Tibial artery (tissue), 4 donors: ENCODE measurements around the gene KCNQ1.

Experiments
- DNase-seq, 2 donors: peaks; one replicate each; pipeline ENCODE4 v3.0.0-alpha.2; 2019
- H3K27ac ChIP-seq, 2 donors: fragments of 200-600 bp; sonication (generic) in 1 of 2; 1 replicate in 1 of 2; 2 replicates in 1 of 2; pipeline ENCODE4 v1.5.1; 2018 to 2019; ENCODE audit warnings: mild to moderate bottlenecking in 1 of 2
- H3K27me3 ChIP-seq, 2 donors: fragments of 200-600 bp; sonication (generic) in 1 of 2; one replicate each; pipeline versions ENCODE4 v1.5.1 to v1.6.0; 2016 to 2019
- H3K36me3 ChIP-seq, 3 donors: fragments of 200-600 bp; sonication (generic) in 2 of 3; one replicate each; pipeline ENCODE4 v1.5.1; 2016 to 2019; ENCODE audit warnings: mild to moderate bottlenecking in 2 of 3
- H3K4me1 ChIP-seq, 4 donors: fragments of 200-600 bp; sonication (generic) in 2 of 4; 1 replicate in 3 of 4; 2 replicates in 1 of 4; pipeline ENCODE4 v1.5.1; 2016 to 2019
- H3K4me3 ChIP-seq, 2 donors: fragments of 200-600 bp; sonication (generic) in 1 of 2; 1 replicate in 1 of 2; 2 replicates in 1 of 2; pipeline ENCODE4 v1.5.1; 2018 to 2019; ENCODE audit warnings: mild to moderate bottlenecking in 2 of 2
- H3K9me3 ChIP-seq, 3 donors: fragments of 200-600 bp; sonication (generic) in 1 of 3; one replicate each; pipeline ENCODE4 v1.5.1; 2016 to 2019
- intact Hi-C: fragments of 100-400 bp; cut with DNase I; formaldehyde crosslinking; loops from one replicate; pipeline ENCODE4 v1.15.0; 2023; ENCODE audit warnings: low total_unique reads
- TF ChIP-seq, protein P1 (sequence below), 2 experiments: fragments of 200-600 bp in 1 of 2; fragments of 450-650 bp in 1 of 2; IDR thresholded peaks; one replicate each; pipeline ENCODE4 v1.5.1; 2017 to 2019; ENCODE audit warnings: antibody characterized with exemption in 2 of 2, mild to moderate bottlenecking in 1 of 2, moderate library complexity in 1 of 2

KCNQ1 gene

DNA sequence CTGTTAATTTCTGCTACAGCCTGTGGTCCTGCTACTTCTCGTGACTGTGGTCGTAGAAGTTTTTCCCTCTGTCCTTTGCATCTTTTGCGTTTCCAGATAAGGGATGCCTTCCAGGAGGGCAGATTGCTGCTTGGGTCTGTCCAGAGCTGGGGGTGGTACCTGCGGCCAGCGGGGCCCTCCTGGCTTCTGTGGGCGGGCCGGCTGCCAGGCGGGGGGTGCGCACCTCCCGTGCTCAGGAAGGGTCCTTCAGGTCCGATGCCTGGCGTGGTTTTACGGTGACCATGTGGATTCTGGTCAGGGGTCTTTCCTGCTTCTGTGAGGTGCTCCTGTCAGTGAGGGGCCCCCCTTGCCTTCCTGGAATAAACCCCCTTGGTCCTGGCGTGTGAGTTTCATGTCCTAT lies 84.8 kb downstream of the KCNQ1 start:
- Histone ChIP-seq H3K27me3 (peaks cover 0 to 71% of the 10 kb centered on the region in 2 donors), H3K4me3 (no peak overlapping the region), H3K9me3 (no peaks in the 10 kb centered on the region), H3K36me3 (no peaks in the 10 kb centered on the region), H3K27ac (no peak overlapping the region), H3K4me1 (peaks cover 0 to 10% (median 5%) of the 10 kb centered on the region in 4 donors)
- peak in 1 of 2 donors; percentile 62 for DNase-seq
- TF ChIP-seq, protein P1, sequence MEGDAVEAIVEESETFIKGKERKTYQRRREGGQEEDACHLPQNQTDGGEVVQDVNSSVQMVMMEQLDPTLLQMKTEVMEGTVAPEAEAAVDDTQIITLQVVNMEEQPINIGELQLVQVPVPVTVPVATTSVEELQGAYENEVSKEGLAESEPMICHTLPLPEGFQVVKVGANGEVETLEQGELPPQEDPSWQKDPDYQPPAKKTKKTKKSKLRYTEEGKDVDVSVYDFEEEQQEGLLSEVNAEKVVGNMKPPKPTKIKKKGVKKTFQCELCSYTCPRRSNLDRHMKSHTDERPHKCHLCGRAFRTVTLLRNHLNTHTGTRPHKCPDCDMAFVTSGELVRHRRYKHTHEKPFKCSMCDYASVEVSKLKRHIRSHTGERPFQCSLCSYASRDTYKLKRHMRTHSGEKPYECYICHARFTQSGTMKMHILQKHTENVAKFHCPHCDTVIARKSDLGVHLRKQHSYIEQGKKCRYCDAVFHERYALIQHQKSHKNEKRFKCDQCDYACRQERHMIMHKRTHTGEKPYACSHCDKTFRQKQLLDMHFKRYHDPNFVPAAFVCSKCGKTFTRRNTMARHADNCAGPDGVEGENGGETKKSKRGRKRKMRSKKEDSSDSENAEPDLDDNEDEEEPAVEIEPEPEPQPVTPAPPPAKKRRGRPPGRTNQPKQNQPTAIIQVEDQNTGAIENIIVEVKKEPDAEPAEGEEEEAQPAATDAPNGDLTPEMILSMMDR (IDR thresholded peaks at IDR 0.05) = no peak
- intact Hi-C loops = loop anchor here (2.0 to 5.0 kb wide), 2 partner anchors 163 to 251 kb away; no protein-coding TSS in a partner anchor

DNA sequence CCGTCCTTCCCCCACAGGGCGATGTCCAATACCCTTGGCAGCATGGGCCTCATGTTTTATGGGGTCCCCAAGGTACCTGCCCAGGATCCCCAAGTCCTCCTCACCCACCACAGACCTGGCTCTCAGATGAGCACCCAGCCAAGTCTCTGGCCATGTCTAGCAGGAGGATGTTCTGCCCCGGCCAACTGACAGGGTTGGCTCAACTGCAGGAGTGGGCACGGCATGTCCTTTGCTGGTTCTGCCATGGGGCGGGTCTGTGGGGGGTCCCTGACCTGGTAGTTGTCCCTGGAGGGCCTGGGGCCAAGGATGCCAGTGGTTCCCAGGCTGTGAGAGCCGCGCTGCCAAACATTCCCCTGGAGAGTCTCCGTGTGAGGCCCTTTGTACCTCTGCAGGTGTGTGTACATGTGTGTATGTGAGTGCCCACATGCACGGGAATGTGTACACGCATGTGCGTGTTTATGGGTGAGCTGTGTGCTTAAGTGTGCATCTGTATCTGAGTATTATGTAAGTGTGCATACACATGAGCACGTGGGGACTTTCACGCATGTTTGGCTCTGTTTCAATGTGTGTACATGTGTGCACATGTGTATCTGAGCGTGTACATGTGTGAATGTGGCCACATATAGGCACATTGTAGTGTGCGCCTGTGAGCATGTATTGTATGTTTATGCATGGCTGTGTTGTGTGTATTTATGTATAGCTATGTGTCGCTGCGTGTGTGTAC lies 85.5 kb downstream of the KCNQ1 start:
- Histone ChIP-seq H3K4me3 (no peak overlapping the region), H3K36me3 (no peaks in the 10 kb centered on the region), H3K4me1 (peaks cover 0 to 10% (median 5%) of the 10 kb centered on the region in 4 donors), H3K9me3 (no peaks in the 10 kb centered on the region), H3K27me3 (peaks cover 0 to 65% of the 10 kb centered on the region in 2 donors), H3K27ac (no peak overlapping the region)
- TF ChIP-seq, protein P1 (IDR thresholded peaks at IDR 0.05) = no peak
- intact Hi-C loops = loop anchor here (2.0 to 5.0 kb wide), 2 partner anchors 162 to 251 kb away; no protein-coding TSS in a partner anchor
- peak in 1 of 2 donors; percentile 50 for DNase-seq

DNA sequence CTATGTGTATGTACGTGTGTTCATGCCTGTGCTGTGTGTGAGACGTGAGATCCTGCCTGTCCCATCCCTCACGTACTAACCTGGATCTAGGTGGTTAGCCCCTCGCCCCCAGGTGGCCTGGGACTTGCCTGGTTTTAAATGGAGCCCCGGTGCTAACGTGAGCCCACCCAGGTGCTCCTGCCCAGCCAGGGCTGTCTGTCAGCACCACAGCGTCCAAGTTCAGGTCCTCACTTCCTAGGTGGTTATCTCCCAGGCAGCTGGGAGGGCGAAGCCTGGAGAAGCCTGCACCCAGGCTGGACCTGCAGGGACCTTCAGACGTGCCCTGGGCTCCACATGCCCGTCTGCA lies 86.0 kb downstream of the KCNQ1 start:
- no peak overlapping the region for H3K4me3 ChIP-seq
- H3K4me1 ChIP-seq = peaks cover 0 to 10% (median 5%) of the 10 kb centered on the region in 4 donors
- TF ChIP-seq, protein P1 (IDR thresholded peaks at IDR 0.05) = no peak
- H3K27me3 ChIP-seq = peaks cover 0 to 60% of the 10 kb centered on the region in 2 donors
- intact Hi-C loops = loop anchor here (1.0 to 5.0 kb wide), 3 partner anchors 103 to 250 kb away; no protein-coding TSS in a partner anchor
- no peaks in the 10 kb centered on the region for H3K36me3 ChIP-seq
- H3K27ac ChIP-seq = no peak overlapping the region
- DNase-seq = peak in 1 of 2 donors; percentile 48
- no peaks in the 10 kb centered on the region for H3K9me3 ChIP-seq

DNA sequence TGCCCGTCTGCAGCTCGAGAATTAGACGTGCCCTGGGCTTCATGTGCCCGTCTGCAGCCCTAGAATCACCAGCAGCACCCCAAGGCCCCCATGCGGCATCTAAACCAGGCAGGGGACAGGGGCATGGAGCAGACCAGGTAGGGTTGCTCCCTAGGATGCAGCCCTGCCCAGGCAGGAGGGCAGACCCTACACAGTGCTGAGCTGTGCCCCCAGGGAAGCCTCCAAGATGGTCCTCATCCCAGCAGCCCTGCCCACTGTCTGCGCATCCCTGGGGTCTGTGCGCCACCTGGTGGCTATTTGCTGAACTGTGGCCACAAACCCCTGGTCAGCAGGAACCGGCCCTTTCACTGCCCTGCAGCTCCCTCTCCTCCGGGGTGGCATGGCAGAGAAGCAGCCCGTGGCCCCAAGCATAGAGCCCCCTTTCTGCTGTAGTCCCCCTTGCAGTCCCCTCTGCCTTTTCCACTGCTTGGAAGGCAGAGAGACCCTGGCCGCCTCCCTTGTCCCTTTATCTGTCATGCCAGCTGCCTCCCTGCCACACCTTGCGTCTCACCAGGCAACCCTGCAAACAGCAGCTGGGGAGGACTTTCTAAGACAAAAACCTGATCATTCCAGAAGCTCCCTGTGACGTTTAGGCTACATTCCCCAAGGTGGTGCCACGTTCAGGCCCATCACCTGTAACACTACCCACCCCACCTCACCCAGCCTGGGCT lies 86.6 kb downstream of the KCNQ1 start:
- TF ChIP-seq, protein P1 (IDR thresholded peaks at IDR 0.05) = peak; percentile 92 to 95
- intact Hi-C loops = loop anchor here (1.0 to 5.0 kb wide), 3 partner anchors 103 to 249 kb away; no protein-coding TSS in a partner anchor
- Histone ChIP-seq H3K9me3 (no peaks in the 10 kb centered on the region), H3K4me3 (no peak overlapping the region), H3K27ac (no peak overlapping the region), H3K36me3 (no peaks in the 10 kb centered on the region), H3K27me3 (peaks cover 0 to 54% of the 10 kb centered on the region in 2 donors), H3K4me1 (peaks cover 0 to 10% (median 5%) of the 10 kb centered on the region in 4 donors)
- DNase-seq = peak; percentile 61 to 82

DNA sequence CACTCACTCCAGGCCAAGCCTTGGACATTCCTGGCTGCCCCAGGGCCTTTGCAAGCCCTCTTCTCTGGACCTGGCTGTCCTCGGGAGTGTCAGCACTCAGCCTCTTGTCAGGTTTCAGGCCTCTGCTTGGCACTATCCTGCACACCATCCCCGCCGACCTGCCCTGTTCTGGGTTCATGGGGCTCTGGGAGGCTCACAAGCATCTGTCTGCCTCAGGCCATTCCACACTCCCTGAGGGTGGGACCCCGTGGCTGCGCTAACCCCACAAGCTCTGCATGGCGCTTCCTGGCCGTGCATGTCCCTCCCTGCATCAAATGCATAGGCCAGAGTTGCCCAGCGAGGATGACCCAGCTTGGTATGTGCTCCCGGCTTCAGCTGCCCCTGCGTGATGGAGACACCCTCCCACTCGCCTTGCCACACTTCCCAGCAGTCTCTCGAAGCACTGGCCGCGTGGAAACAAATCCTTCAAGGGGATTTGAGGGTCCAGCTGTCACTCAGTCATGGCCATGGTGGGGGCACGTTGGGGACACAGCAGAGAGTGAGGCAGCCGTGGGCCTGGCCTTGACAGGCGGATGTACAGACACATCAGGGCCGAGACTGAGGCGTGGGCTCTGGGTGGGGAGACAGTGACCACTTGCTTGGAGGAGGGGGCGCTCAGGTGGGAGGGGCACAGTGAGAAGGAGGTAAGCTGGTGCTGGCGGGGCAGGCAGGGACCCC lies 87.3 kb downstream of the KCNQ1 start:
- peak in 1 of 2 donors; percentile 64 for DNase-seq
- peaks cover 0 to 48% of the 10 kb centered on the region in 2 donors for H3K27me3 ChIP-seq
- no peak overlapping the region for H3K4me3 ChIP-seq
- H3K27ac ChIP-seq = no peak overlapping the region
- H3K36me3 ChIP-seq = no peaks in the 10 kb centered on the region
- intact Hi-C loops = loop anchor here (1.0 to 5.0 kb wide), 3 partner anchors 104 to 249 kb away; no protein-coding TSS in a partner anchor
- H3K4me1 ChIP-seq = peaks cover 0 to 10% (median 5%) of the 10 kb centered on the region in 4 donors
- TF ChIP-seq, protein P1 (IDR thresholded peaks at IDR 0.05) = no peak
- H3K9me3 ChIP-seq = no peaks in the 10 kb centered on the region
